Measurements from ENCODE around the gene CD40. TPM values are rescaled to one million over a fixed set of nuclear protein-coding genes. Genes with fewer than 3 reads are reported as not detected.

The CD40 gene
- total RNA-seq, 1 donor from 2014 or later, result 1.5 TPM

DNA sequence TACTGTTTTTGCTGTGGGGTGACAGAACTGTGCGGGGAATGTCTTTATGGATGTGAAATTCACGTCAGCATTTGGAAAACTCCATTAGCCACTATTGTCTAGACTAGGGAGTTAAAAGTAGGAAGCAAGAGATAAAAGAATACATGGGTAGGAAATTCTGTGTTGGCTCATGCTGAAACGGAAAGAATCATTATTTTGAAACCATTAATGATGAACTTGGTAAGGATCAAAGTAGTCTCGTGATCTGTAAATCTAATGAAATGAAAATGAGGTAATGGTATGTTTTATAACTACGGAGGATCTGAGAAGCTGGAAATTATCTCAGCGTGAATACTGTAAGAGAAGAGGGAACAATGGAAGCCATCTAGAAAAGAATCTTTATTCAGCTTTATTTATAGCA is 11.1 kb upstream of the CD40 start:
- Mint-ChIP-seq H3K27me3 (peaks cover 72% of the 10 kb centered on the region), H3K27ac (no peak overlapping the region), H3K9me3 (no peaks in the 10 kb centered on the region), H3K4me1 (ENCODE audit: unreplicated experiment) (no peaks in the 10 kb centered on the region), H3K4me3 (no peak overlapping the region), H3K36me3 (no peaks in the 10 kb centered on the region)
- DNase-seq (ENCODE audit: extremely low spot score, unreplicated experiment), result no peak
- TF ChIP-seq, protein P1, sequence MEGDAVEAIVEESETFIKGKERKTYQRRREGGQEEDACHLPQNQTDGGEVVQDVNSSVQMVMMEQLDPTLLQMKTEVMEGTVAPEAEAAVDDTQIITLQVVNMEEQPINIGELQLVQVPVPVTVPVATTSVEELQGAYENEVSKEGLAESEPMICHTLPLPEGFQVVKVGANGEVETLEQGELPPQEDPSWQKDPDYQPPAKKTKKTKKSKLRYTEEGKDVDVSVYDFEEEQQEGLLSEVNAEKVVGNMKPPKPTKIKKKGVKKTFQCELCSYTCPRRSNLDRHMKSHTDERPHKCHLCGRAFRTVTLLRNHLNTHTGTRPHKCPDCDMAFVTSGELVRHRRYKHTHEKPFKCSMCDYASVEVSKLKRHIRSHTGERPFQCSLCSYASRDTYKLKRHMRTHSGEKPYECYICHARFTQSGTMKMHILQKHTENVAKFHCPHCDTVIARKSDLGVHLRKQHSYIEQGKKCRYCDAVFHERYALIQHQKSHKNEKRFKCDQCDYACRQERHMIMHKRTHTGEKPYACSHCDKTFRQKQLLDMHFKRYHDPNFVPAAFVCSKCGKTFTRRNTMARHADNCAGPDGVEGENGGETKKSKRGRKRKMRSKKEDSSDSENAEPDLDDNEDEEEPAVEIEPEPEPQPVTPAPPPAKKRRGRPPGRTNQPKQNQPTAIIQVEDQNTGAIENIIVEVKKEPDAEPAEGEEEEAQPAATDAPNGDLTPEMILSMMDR (conservative IDR thresholded peaks at IDR 0.05), result no peak

DNA sequence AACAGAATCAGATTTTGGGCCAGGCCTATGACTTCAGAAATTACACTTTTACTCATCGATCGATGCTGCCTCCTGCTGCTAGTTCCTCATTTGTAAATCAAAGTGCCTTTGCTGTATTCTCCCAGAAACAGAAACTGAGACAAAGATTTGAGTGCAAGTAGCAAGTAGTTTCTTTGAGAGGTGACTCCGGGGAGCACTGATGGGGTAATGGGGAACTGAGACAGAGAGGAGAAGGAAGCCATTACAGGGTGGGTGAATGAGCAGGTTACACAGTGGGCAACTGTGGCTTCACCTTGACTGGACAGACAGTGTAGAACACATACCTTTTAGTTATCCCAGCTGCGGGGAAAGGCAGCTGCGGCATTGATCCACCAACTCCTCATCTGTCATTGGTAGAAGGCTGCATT is 9.7 kb upstream of the CD40 start:
- Mint-ChIP-seq H3K9me3 (no peaks in the 10 kb centered on the region), H3K4me1 (ENCODE audit: unreplicated experiment) (no peaks in the 10 kb centered on the region), H3K4me3 (no peak overlapping the region), H3K27me3 (peaks cover 77% of the 10 kb centered on the region), H3K36me3 (no peaks in the 10 kb centered on the region), H3K27ac (no peak overlapping the region)
- no peak for DNase-seq (ENCODE audit: extremely low spot score, unreplicated experiment)
- TF ChIP-seq, protein P1 (conservative IDR thresholded peaks at IDR 0.05), result no peak

DNA sequence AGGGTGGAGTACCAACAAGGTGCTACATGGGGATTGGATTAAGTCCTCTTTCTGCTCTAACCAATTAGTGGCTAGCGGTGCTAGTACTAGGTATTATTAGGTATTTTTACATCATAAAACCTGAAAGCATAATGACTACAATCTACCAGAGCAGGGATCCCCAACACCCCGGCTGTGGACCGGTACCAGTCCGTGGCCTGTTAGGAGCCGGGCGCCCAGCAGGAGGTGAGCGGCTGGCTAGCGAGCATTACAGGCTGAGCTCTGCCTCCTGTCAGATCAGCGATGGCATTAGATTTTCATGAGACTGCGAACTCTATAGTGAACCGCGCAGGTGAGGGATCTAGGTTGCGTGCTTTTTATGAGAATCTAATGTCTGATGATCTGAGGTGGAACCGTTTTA is 9.1 kb upstream of the CD40 start:
- Mint-ChIP-seq H3K9me3 (no peaks in the 10 kb centered on the region), H3K4me3 (no peak overlapping the region), H3K4me1 (ENCODE audit: unreplicated experiment) (no peaks in the 10 kb centered on the region), H3K27ac (no peak overlapping the region), H3K36me3 (no peaks in the 10 kb centered on the region), H3K27me3 (peaks cover 80% of the 10 kb centered on the region)
- DNase-seq (ENCODE audit: extremely low spot score, unreplicated experiment), result no peak
- TF ChIP-seq, protein P1 (conservative IDR thresholded peaks at IDR 0.05), result no peak

DNA sequence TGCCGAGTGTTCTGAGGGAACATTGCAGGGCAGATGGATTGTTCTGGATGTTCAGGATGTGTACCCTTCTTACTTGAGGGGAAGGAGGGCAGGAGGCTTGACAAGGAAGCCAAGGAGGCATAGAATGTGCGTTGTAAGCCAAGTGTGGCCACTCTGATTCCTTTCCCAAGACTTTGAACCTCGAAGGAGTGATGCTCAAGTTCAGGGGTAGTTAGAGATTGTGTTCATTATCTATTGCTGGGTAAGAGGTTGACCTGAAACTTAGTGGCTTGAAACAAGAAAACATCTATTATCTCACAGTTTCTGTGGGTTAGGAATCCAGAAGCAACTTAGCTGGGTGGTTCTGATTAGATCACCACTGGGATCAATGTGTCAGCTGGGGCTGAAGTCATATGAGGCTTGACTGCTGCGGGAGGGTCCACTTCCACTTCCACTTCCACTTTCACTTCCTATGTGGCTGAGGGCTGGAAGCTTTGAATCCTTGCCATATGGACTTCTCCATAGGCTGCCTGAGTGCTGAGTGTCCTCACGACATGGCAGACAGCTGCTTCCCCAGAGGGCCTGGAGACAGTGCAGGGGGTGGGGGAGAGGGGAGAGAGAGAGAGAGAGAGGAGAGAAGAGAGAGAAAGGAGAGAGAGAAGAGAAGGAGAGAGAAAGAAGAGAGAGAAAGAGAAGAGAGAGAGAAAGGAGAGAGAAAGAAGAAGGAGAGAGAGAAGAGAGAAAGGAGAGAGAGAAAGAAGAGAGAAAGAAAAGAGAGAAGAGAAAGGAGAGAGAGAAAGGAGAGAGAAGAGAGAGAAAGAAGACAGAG is 6.9 kb upstream of the CD40 start:
- no peak overlapping the region for H3K27ac Mint-ChIP-seq
- H3K4me3 Mint-ChIP-seq, result no peak overlapping the region
- DNase-seq (ENCODE audit: extremely low spot score, unreplicated experiment), result no peak
- H3K4me1 Mint-ChIP-seq (ENCODE audit: unreplicated experiment), result no peaks in the 10 kb centered on the region
- no peaks in the 10 kb centered on the region for H3K9me3 Mint-ChIP-seq
- TF ChIP-seq, protein P1 (conservative IDR thresholded peaks at IDR 0.05), result no peak
- H3K27me3 Mint-ChIP-seq, result peaks cover 87% of the 10 kb centered on the region
- H3K36me3 Mint-ChIP-seq, result no peaks in the 10 kb centered on the region

DNA sequence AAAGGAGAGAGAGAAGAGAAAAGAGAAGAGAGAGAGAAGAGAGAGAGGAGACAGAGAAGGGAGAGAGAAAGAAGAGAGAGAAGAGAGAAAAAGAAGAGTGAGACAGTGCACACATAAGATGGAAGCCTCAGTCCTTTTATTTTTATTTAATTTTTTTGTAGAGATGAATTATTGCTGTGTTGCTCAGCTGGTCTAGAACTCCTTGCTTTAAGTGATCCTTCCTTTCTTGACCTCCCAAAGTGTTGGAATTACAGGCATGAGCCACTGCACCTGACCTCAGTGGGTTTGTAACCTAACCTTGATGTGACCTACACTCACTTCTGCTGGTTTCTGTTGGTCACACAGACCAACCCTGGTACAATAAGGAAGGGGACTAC is 6.3 kb upstream of the CD40 start:
- no peaks in the 10 kb centered on the region for H3K4me1 Mint-ChIP-seq (ENCODE audit: unreplicated experiment)
- TF ChIP-seq, protein P1 (conservative IDR thresholded peaks at IDR 0.05), result no peak
- no peak overlapping the region for H3K4me3 Mint-ChIP-seq
- no peak overlapping the region for H3K27ac Mint-ChIP-seq
- DNase-seq (ENCODE audit: extremely low spot score, unreplicated experiment), result no peak
- no peaks in the 10 kb centered on the region for H3K9me3 Mint-ChIP-seq
- peaks cover 88% of the 10 kb centered on the region for H3K27me3 Mint-ChIP-seq
- no peaks in the 10 kb centered on the region for H3K36me3 Mint-ChIP-seq
